Activated CD4-positive, CD25-positive, alpha-beta regulatory T cell treated with anti-CD3 and anti-CD28 coated beads, Interleukin-2, amount 50 U/mL, for 16 hours (primary cell): Measurements from ENCODE around the gene GNAI1.

Experiments used
- DNase-seq: peaks from one replicate; pipeline ENCODE4 v3.0.0-alpha.2; 2020; ENCODE audit warnings: low read depth, low spot score

The GNAI1 gene

DNA sequence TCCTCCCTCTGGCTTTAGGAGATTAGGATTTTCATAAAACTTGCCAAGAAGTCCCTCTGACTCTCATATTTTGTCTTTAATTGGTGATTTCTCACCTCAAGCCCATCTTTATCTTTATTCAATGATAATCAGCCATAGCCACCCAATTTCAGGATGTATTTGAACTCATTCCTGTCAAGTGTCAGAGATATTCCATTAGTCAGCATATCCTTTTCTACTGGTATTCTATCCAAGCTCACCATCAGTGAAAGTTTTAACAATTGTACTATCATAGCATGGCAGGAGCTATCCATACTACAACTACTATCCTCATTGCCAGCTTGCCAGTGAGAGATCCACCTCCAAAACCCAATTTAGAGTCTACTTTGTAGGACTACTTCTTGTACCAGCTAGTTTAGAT is 114.6 kb downstream of the GNAI1 start:
- no peak for DNase-seq

DNA sequence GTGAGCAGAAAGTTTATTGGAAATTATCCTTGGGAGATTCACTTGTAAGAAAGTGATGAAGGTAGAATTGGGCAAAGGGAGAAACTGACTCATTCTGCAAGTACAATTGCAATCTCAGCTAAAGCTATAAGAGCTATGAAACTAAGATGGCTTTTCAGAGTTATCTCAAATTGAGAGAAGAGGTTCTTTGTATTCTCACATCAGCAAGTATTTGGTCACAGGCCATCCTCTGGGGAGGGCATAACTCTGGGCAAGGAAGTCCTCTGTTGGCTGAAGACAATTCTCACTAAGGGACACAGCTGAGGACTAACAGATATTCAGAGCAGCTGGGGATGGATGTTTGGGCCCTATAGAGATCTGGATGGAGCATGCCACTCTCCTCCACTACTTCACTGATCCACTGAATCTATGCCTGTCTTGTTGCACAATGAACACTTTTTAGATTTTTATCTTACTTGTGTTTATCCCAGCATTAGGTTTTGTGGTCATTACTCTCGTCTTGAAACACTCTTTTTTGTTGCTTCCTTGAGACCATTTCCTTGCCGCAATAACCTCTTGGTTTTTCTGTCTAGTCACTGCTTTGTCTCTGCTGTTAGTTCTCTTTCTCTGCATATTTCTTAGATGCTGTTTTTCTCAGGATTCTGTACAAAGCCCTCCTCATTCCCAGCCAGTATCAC is 115.1 kb downstream of the GNAI1 start:
- no peak for DNase-seq

DNA sequence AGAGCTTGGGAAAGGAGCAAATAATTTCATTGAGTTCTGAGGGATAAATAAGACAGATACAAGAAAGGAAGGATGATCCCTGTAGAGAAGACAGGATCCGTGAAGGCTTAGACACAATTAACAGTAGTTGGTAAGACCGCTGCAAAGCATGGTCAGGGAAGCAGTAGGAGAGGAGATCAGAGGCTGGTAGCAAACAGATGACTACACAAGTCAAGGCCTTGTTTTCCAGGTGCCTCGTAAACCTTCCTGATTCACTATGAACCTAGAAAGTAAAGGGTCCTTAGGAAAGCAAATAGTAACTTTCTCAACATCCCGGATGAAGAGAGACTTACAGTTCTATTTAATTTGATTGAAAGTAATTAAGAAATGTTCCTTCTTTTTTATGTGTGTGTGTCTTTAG is 118.6 kb downstream of the GNAI1 start:
- no peak for DNase-seq

DNA sequence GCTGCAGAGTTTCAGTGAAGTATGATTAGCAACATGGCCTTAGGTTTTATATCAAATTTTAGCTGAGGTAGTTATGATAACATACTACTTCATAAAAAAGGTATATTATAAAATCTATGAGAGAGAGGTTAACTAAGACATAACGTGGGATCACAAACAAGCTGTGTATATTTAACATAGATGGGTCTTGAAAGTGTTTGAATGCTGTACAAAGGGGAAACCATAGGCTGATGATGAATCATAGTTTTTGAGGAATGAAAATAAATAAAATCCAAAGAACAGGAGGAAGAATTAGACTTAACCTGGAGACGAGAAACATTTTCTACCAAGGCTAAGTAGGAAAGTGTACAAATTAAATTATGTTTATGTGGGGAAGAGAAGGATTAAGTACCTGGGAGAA is 119.0 kb downstream of the GNAI1 start:
- DNase-seq: no peak

DNA sequence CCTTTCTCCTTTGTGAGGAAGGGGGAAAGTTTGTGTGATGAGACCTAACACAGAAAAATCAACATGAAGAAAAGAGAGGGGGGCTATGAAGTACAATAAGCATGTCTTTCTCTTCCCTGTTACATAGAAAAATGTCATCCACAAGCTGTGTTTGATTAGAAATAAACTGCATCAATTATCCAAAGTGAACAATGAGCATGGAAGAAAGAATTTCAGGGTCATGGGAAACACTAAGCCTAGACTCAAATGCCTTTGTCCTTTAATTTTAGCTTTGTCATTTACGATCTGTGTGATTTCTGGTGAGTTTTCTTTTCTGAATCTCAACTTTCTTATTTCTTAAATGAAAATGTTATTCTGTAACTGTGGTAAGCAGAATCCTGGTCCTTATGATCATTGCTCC is 121.0 kb downstream of the GNAI1 start:
- DNase-seq: no peak

DNA sequence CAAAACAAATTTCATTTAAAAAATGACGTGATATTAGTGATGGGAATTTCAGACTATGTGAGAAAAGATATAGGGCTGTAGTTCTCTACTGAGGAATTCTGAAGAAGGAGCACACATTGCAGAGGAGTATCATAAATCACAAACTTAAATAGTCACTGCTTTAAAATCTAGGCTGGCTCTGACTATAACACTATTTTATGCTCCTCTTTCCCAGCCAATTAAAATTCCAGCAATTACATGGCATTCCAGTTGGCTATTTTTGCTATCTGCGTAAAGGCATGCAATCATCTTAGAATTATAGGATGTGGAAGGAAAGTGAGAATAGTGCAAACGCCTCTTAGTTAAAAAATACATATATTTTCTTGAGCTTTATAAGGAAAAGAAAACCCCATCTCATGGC is 123.1 kb downstream of the GNAI1 start:
- DNase-seq: no peak

DNA sequence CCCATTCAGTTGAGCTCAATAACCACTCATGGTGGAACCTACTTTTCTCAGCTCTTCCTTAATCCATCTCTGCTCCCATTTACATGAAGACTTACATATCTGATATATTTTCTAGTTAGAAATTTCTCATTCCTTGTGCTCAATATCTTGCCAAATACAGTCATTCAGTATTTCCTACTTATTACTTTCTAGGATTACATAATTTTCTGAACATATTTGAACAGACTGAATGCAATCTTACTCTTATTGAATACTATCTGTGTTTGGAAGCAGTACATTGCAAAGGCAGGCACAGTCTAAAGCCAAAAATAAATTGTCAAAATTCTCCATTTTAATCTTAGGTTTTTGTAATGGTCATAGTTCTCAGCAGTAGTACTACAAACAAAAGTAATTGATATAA is 126.0 kb downstream of the GNAI1 start:
- DNase-seq: no peak

DNA sequence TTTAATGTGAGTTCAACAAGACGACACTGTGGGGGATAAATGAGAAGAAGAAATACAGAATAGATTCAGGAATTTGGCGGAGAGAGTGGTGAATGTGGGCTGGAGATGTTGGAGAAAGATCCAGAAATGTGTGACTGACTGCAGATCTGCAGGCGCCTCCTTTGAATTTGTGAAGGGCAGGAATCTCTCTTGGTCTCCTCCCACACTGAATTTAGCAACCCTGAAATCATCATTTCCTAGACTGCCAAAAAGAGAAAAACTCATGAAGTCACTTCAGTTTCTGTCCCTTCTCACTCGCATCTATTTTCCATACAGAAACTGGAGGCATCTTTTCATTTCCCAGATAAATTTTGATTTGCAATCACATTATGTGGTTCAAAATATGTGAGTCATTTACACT is 128.7 kb downstream of the GNAI1 start:
- no peak for DNase-seq

DNA sequence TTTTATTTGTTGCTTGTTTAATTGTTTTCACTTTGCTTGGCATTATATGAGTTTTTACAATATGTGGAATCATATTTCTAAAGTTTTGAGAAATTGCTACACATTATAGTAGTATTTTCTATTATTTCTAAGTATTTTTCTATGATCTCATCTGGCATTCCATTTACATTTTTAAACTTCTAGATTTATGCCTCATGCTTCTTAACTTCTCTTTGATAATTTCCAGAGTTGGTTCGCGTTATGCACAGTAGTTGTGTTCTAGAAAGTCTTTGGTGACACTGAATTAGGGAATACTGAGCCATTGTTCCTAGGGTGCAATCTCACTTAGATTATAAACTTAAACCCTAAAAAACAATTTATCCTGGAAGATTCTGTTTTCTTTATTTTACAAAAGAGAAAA is 129.2 kb downstream of the GNAI1 start:
- DNase-seq: no peak

DNA sequence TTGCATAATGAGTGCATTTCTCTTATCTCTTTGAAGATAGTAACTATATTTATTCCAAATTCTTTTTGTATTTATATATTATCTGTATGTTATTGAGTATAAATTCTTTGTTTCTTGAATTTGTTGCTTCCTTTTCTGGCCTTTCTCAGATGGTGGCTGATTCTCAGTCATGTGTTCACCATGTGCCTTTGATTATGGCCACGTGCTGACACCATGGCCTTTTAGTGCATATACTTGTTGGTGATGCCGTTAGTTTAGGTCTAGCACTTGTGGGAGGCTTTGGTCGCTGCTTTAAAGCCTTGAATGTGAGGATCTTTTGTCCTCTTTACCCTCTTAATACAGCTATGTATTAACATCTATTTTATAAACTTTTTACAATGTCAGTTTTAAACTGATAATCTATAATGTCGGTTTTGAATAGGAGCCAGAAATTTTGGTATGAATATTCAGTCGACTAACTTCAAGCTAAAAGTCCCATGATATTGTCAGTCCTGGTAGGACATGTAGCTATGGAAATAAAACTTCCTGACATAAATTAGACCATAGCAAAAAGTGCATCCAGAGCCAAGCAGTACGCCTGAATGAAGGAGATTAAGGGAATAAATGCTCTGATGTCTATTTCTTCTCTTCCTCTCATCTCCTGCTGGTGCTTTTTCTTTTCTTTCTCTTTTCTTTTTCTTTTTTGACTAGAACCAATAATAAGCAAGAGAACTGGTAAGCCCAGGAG is 130.3 kb downstream of the GNAI1 start:
- DNase-seq: no peak

DNA sequence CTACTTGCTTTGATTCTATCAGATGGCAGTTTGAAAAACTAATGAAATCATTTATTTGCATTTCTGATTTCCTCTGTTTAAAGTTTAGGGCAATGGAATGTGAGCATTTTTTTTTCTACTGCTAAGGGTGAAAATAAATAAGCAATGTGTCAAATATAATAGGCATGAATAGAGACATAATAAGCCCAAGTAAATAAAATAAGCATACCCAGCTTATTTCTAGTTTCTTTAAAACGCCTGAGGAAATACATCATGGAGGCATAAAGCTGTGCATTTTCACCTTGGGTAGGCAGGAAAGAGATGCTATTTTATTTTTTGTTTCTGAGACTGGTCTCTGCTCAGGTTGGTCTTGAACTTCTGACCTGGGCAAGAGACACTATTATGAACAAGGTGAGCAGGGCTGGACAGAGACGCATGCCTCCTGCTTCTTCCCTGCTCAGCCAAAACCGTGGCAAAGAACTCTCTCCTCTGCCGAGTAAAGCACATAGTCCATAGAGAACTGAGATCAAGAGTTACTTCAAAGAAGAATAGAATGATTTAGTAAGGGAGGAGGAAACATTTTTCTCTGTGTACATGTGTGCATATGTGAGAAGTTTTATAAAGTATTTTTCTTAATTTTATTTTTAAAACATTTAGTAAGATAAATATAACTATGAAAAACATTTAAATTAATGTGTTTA is 138.1 kb downstream of the GNAI1 start:
- DNase-seq: no peak

DNA sequence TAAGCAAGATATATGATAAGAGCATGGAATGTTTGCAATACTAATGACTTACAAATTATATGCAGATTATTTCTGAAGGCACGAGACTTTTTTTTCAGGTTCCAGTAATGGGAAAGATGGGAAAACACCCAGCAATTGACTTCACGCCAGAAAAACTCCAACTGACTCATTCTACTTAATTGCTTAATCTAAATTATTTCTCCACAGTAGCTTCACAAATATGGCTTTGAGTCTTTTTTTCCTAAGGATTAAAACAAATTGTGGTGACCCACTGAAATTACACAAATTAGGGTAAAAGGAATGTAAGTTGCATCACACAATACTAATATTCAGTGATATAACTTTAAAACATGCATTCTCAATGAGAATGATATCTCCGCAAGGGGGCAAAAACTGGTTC is 138.7 kb downstream of the GNAI1 start:
- DNase-seq: no peak

DNA sequence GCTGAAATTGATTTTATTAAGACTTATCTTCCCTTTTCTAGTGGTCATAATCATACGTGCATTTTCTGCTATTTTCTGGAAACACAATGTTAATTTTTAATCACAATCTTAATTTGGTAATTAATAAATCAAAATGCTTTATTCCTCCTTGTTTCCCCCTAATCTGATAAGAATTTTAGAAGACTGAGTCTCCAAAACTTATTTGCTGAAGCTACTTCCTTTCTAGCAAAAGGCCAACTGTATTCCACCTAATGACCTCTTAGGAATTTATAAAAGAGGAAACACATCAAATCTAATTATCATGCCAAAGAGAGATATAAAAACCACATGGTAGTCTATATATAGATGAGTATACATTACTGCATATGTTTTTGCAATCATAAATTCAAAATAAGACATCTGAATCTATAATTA is 140.6 kb downstream of the GNAI1 start:
- no peak for DNase-seq
